ENCODE measurements around the gene SPEF2. TPM values are rescaled to one million over a fixed set of nuclear protein-coding genes. Genes with fewer than 3 reads are reported as not detected.

Gene SPEF2
- total and polyA plus RNA-seq, 7 donors: 0.13 to 0.71 (median 0.56) TPM

GRCh38 chr5:35811108-35811741 lies 193.6 kb downstream of the SPEF2 start:
- no peak overlapping the region for H3K4me3 ChIP-seq
- intact Hi-C loops (cut with DNase I): no loop called here
- DNase-seq (no peak), ATAC-seq (no peak)
- H3K27ac ChIP-seq: no peak overlapping the region
- H3K27me3 ChIP-seq (ENCODE audit: insufficient read depth in 3 of 3, low read length in 2 of 3): no peaks in the 10 kb centered on the region
- no peaks in the 10 kb centered on the region for H3K9me3 ChIP-seq
- H3K4me1 ChIP-seq: no peaks in the 10 kb centered on the region
- 67 to 75% (median 69%) methylated on average over 3 of the region's 3 CpGs for WGBS, 3 donors
- TF ChIP-seq CTCF (IDR thresholded peaks at IDR 0.05): no peak
- no peaks in the 10 kb centered on the region for H3K36me3 ChIP-seq (ENCODE audit: insufficient read depth in 1 of 2, low read depth in 1 of 2)

GRCh38 chr5:35813521-35813920 lies 195.9 kb downstream of the SPEF2 start:
- no peak for DNase-seq
- intact Hi-C loops (cut with DNase I): no loop called here
- Histone ChIP-seq H3K27ac (no peak overlapping the region), H3K36me3 (ENCODE audit: insufficient read depth in 1 of 2, low read depth in 1 of 2) (no peaks in the 10 kb centered on the region), H3K9me3 (no peaks in the 10 kb centered on the region), H3K4me3 (no peak overlapping the region), H3K27me3 (ENCODE audit: insufficient read depth in 3 of 3, low read length in 2 of 3) (no peaks in the 10 kb centered on the region), H3K4me1 (no peaks in the 10 kb centered on the region)
- 77 to 89% (median 85%) methylated on average over 1 of the region's 1 CpG for WGBS, 3 donors
- ATAC-seq: no peak
- no peak for TF ChIP-seq CTCF (IDR thresholded peaks at IDR 0.05)

- Histone ChIP-seq H3K4me1 (no peaks in the 10 kb centered on the region), H3K4me3 (no peak overlapping the region), H3K27ac (no peak overlapping the region), H3K27me3 (ENCODE audit: insufficient read depth in 3 of 3, low read length in 2 of 3) (no peaks in the 10 kb centered on the region), H3K9me3 (no peaks in the 10 kb centered on the region), H3K36me3 (ENCODE audit: insufficient read depth in 1 of 2, low read depth in 1 of 2) (no peaks in the 10 kb centered on the region)
- intact Hi-C loops (cut with DNase I): no loop called here
- WGBS, 3 donors: 51 to 76% (median 54%) methylated on average over 10 of the region's 10 CpGs
- ATAC-seq: no peak
- peak; percentile 47 for TF ChIP-seq CTCF (IDR thresholded peaks at IDR 0.05)
- DNase-seq: no peak
These were observed 197.7 kb downstream of the SPEF2 start for GRCh38 chr5:35815089-35815936.

- no peak for TF ChIP-seq CTCF (IDR thresholded peaks at IDR 0.05)
- ATAC-seq: no peak
- no peak for DNase-seq
- Histone ChIP-seq H3K27me3 (ENCODE audit: insufficient read depth in 3 of 3, low read length in 2 of 3) (no peaks in the 10 kb centered on the region), H3K4me3 (no peak overlapping the region), H3K4me1 (no peaks in the 10 kb centered on the region), H3K27ac (no peak overlapping the region), H3K36me3 (ENCODE audit: insufficient read depth in 1 of 2, low read depth in 1 of 2) (no peaks in the 10 kb centered on the region), H3K9me3 (no peaks in the 10 kb centered on the region)
- intact Hi-C loops (cut with DNase I): no loop called here
- WGBS, 3 donors: 66 to 72% (median 71%) methylated on average over 4 of the region's 4 CpGs
These were observed 199.3 kb downstream of the SPEF2 start for GRCh38 chr5:35816881-35817521.

Data from psoas muscle (tissue), 8 donors.